ENCODE measurements around the gene TNFAIP8L1. TPM values are rescaled to one million over a fixed set of nuclear protein-coding genes. Genes with fewer than 3 reads are reported as not detected.
"Not testable (repeated sequence)": the region's sequence is repeated elsewhere in the genome, so short reads cannot be mapped to it uniquely, and the experiment has no call there.

Gene TNFAIP8L1
- total and polyA plus RNA-seq, 7 donors, result 2.4 to 5.1 (median 3.3) TPM

GRCh38 chr19:4673726-4674125, 34.4 kb downstream of the TNFAIP8L1 start:
- DNase-seq (no peak), ATAC-seq (no peak)
- Histone ChIP-seq H3K27ac (peak overlapping the region; percentile 30), H3K4me1 (peaks cover 27% of the 10 kb centered on the region), H3K4me3 (no peak overlapping the region), H3K9me3 (no peaks in the 10 kb centered on the region), H3K36me3 (ENCODE audit: insufficient read depth in 1 of 2, low read depth in 1 of 2) (peaks cover 0 to 40% of the 10 kb centered on the region in 2 donors), H3K27me3 (ENCODE audit: insufficient read depth in 3 of 3, low read length in 2 of 3) (no peaks in the 10 kb centered on the region)
- intact Hi-C loops (cut with DNase I), result no loop called here
- WGBS, 3 donors, result 90 to 95% (median 92%) methylated on average over 4 of the region's 4 CpGs
- TF ChIP-seq CTCF (IDR thresholded peaks at IDR 0.05), result no peak

GRCh38 chr19:4675346-4675745, 36.0 kb downstream of the TNFAIP8L1 start:
- no peak for TF ChIP-seq CTCF (IDR thresholded peaks at IDR 0.05)
- no peak for ATAC-seq
- Histone ChIP-seq H3K27me3 (ENCODE audit: insufficient read depth in 3 of 3, low read length in 2 of 3) (no peaks in the 10 kb centered on the region), H3K4me3 (no peak overlapping the region), H3K27ac (peak overlapping the region; percentile 30), H3K9me3 (no peaks in the 10 kb centered on the region), H3K4me1 (peaks cover 22% of the 10 kb centered on the region), H3K36me3 (ENCODE audit: insufficient read depth in 1 of 2, low read depth in 1 of 2) (peaks cover 0 to 47% of the 10 kb centered on the region in 2 donors)
- intact Hi-C loops (cut with DNase I), result loop anchor here in 1 of 2 donors (5.0 kb wide), 1 partner anchor 37 kb away; no protein-coding TSS in a partner anchor
- DNase-seq, result no peak
- 92 to 94% (median 92%) methylated on average over 14 to 16 of the region's 16 CpGs for WGBS, 3 donors

- intact Hi-C loops (cut with DNase I), result loop anchor here in 1 of 2 donors (5.0 kb wide), 1 partner anchor 35 kb away; no protein-coding TSS in a partner anchor
- peak; percentile 66 for TF ChIP-seq CTCF (IDR thresholded peaks at IDR 0.05)
- Histone ChIP-seq H3K27ac (peak overlapping the region; percentile 84), H3K4me3 (peak overlapping the region; percentile 20), H3K4me1 (peaks cover 11% of the 10 kb centered on the region), H3K27me3 (ENCODE audit: insufficient read depth in 3 of 3, low read length in 2 of 3) (no peaks in the 10 kb centered on the region), H3K9me3 (no peaks in the 10 kb centered on the region), H3K36me3 (ENCODE audit: insufficient read depth in 1 of 2, low read depth in 1 of 2) (peaks cover 0 to 65% of the 10 kb centered on the region in 2 donors)
- ATAC-seq (peak; percentile 80 to 83 (median 82)), DNase-seq (peak; percentile 69 to 87)
- WGBS, 3 donors, result 36 to 40% (median 37%) methylated on average over 15 to 17 of the region's 17 CpGs
Measured at GRCh38 chr19:4676955-4677731, 37.8 kb downstream of the TNFAIP8L1 start.

- TF ChIP-seq CTCF (IDR thresholded peaks at IDR 0.05), result no peak
- Histone ChIP-seq H3K36me3 (ENCODE audit: insufficient read depth in 1 of 2, low read depth in 1 of 2) (peaks cover 2 to 85% of the 10 kb centered on the region in 2 donors), H3K4me3 (no peak overlapping the region), H3K9me3 (no peaks in the 10 kb centered on the region), H3K4me1 (peaks cover 11% of the 10 kb centered on the region), H3K27me3 (ENCODE audit: insufficient read depth in 3 of 3, low read length in 2 of 3) (no peaks in the 10 kb centered on the region), H3K27ac (peak overlapping the region; percentile 41)
- peak; percentile 11 to 38 (median 22) for ATAC-seq
- intact Hi-C loops (cut with DNase I), result loop anchor here in 1 of 2 donors (5.0 kb wide), 1 partner anchor 33 kb away; no protein-coding TSS in a partner anchor
- peak; percentile 30 to 70 for DNase-seq
- 70 to 78% (median 74%) methylated on average over 32 to 34 of the region's 34 CpGs for WGBS, 3 donors
Measured at GRCh38 chr19:4678881-4679790, 39.8 kb downstream of the TNFAIP8L1 start.

- H3K4me3 ChIP-seq; intact Hi-C loops (cut with DNase I); H3K27me3 ChIP-seq (ENCODE audit: insufficient read depth in 3 of 3, low read length in 2 of 3); H3K9me3 ChIP-seq; ATAC-seq; H3K27ac ChIP-seq; DNase-seq: not testable (repeated sequence)
- WGBS, 3 donors, result 97 to 99% (median 98%) methylated on average over 7 of the region's 7 CpGs
- peaks cover 11% of the 10 kb centered on the region for H3K4me1 ChIP-seq
- H3K36me3 ChIP-seq (ENCODE audit: insufficient read depth in 1 of 2, low read depth in 1 of 2), result peaks cover 2 to 89% of the 10 kb centered on the region in 2 donors
Measured at GRCh38 chr19:4680021-4680420, 40.7 kb downstream of the TNFAIP8L1 start.
